Loucy (cell line): ENCODE measurements around the gene HRK.
A peak's percentile ranks its signal among the peaks of the same experiment; 100 is the strongest.

ENCODE experiments used
- H2AFZ ChIP-seq: fragments of 200-600 bp; sonication (generic); 2 replicates; pipeline ENCODE4 v1.6.0; 2016; ENCODE audit warnings: antibody characterized with exemption, mild to moderate bottlenecking, low read length, moderate library complexity
- H3F3A ChIP-seq: fragments of 200-600 bp; 2 replicates; pipeline ENCODE4 v1.6.0; 2016; ENCODE audit warnings: antibody characterized with exemption, low read depth, mild to moderate bottlenecking
- H3K27me3 ChIP-seq: fragments of 200-600 bp; sonication (generic); 2 replicates; pipeline ENCODE4 v1.6.1; 2014; ENCODE audit warnings: low read length, mild to moderate bottlenecking; ENCODE audit not compliant: insufficient read depth, poor library complexity, severe bottlenecking
- H3K36me3 ChIP-seq: fragments of 200-600 bp; sonication (generic); 2 replicates; pipeline ENCODE4 v1.6.1; 2016; ENCODE audit warnings: low read length; ENCODE audit not compliant: insufficient read depth
- H3K4me1 ChIP-seq: fragments of 200-600 bp; sonication (generic); 2 replicates; pipeline ENCODE4 v1.5.1; 2014; ENCODE audit warnings: low read length, mild to moderate bottlenecking; ENCODE audit not compliant: insufficient read depth, poor library complexity, severe bottlenecking
- H3K4me2 ChIP-seq: fragments of 200-600 bp; sonication (generic); 2 replicates; pipeline ENCODE4 v1.6.0; 2014; ENCODE audit warnings: antibody characterized with exemption, low read length, low read depth, mild to moderate bottlenecking; ENCODE audit not compliant: poor library complexity, severe bottlenecking
- H3K4me3 ChIP-seq: fragments of 200-600 bp; sonication (generic); 2 replicates; pipeline ENCODE4 v1.5.1; 2014; ENCODE audit warnings: low read length, mild to moderate bottlenecking, mixed read lengths; ENCODE audit not compliant: poor library complexity, severe bottlenecking
- H3K79me2 ChIP-seq: fragments of 200-600 bp; sonication (generic); 2 replicates; pipeline ENCODE4 v1.6.1; 2014; ENCODE audit warnings: low read length; ENCODE audit not compliant: insufficient read depth
- H3K9ac ChIP-seq: fragments of 200-600 bp; sonication (generic); 2 replicates; pipeline ENCODE4 v1.6.0; 2014; ENCODE audit warnings: mild to moderate bottlenecking, low read depth, low read length, moderate library complexity; ENCODE audit not compliant: poor library complexity, severe bottlenecking
- H3K9me2 ChIP-seq: fragments of 200-600 bp; sonication (generic); replicated peaks from 2 replicates; pipeline ENCODE4 v1.6.1; 2016; ENCODE audit warnings: low read depth, low read length, mixed read lengths
- H3K9me3 ChIP-seq: fragments of 200-600 bp; sonication (generic); 2 replicates; pipeline ENCODE4 v1.6.1; 2014; ENCODE audit warnings: mild to moderate bottlenecking, antibody characterized with exemption, low read length, low read depth; ENCODE audit not compliant: insufficient read depth
- H4K20me1 ChIP-seq: fragments of 200-600 bp; sonication (generic); 2 replicates; pipeline ENCODE4 v1.6.0; 2014; ENCODE audit warnings: antibody characterized with exemption, low read length, mild to moderate bottlenecking; ENCODE audit not compliant: insufficient read depth, poor library complexity, severe bottlenecking
- CTCF ChIP-seq: fragments of 200-600 bp; sonication (generic); conservative IDR thresholded peaks from 2 replicates; pipeline ENCODE4 v1.5.1; 2014; ENCODE audit warnings: mild to moderate bottlenecking, antibody characterized with exemption, low read length
- EZH2phosphoT487 ChIP-seq: fragments of 200-600 bp; IDR thresholded peaks from 2 replicates; pipeline ENCODE4 v1.6.1; 2018; ENCODE audit warnings: antibody characterized with exemption, mild to moderate bottlenecking, moderate library complexity, borderline replicate concordance

Gene HRK

GRCh38 chr12:116927244-116927940 is 46.2 kb upstream of the HRK start:
- Histone ChIP-seq H3K4me1 (peaks cover 17% of the 10 kb centered on the region), H3F3A (no peaks in the 10 kb centered on the region), H3K79me2 (no peaks in the 10 kb centered on the region), H3K4me2 (no peak overlapping the region), H3K27me3 (peaks cover 36% of the 10 kb centered on the region), H3K9me2 (no peaks in the 10 kb centered on the region), H2AFZ (no peak overlapping the region), H3K36me3 (no peaks in the 10 kb centered on the region), H4K20me1 (peaks cover 42% of the 10 kb centered on the region), H3K9ac (no peak overlapping the region), H3K4me3 (no peak overlapping the region), H3K9me3 (no peaks in the 10 kb centered on the region)
- TF ChIP-seq CTCF = no peak
- no peak for TF ChIP-seq EZH2phosphoT487

- Histone ChIP-seq H3K27me3 (peaks cover 45% of the 10 kb centered on the region), H3K4me2 (no peak overlapping the region), H3F3A (no peaks in the 10 kb centered on the region), H3K4me1 (peaks cover 17% of the 10 kb centered on the region), H3K4me3 (no peak overlapping the region), H3K9ac (no peak overlapping the region), H4K20me1 (peaks cover 50% of the 10 kb centered on the region), H3K9me3 (no peaks in the 10 kb centered on the region), H3K79me2 (no peaks in the 10 kb centered on the region), H3K36me3 (no peaks in the 10 kb centered on the region), H2AFZ (no peak overlapping the region), H3K9me2 (no peaks in the 10 kb centered on the region)
- TF ChIP-seq CTCF (0 out of 2 replicates have a peak, but pooled peaks have one; percentile 19), EZH2phosphoT487 (no peak)
Measured at GRCh38 chr12:116926283-116927243, 45.3 kb upstream of the HRK start.

- Histone ChIP-seq H2AFZ (no peak overlapping the region), H4K20me1 (peaks cover 62% of the 10 kb centered on the region), H3K79me2 (no peaks in the 10 kb centered on the region), H3F3A (no peaks in the 10 kb centered on the region), H3K4me1 (peaks cover 21% of the 10 kb centered on the region), H3K9me2 (no peaks in the 10 kb centered on the region), H3K4me2 (peak overlapping the region; percentile 52), H3K9ac (no peak overlapping the region), H3K36me3 (no peaks in the 10 kb centered on the region), H3K4me3 (peak overlapping the region; percentile 20), H3K9me3 (no peaks in the 10 kb centered on the region), H3K27me3 (peaks cover 53% of the 10 kb centered on the region)
- TF ChIP-seq CTCF (no peak), EZH2phosphoT487 (peak; percentile 95)
Measured at GRCh38 chr12:116924558-116925453, 43.6 kb upstream of the HRK start.
